HG03520 (cell line): Measurements from ENCODE around the gene UQCC5.

ENCODE experiments used
- ATAC-seq: cut with Tn5 transposase; IDR thresholded peaks from one replicate; pipeline ENCODE4 v1.9.1; 2021; ENCODE audit warnings: mild to moderate bottlenecking, moderate library complexity; ENCODE audit not compliant: unreplicated experiment

The UQCC5 gene

GRCh38 chr3:52503788-52504424, 32.5 kb upstream of the UQCC5 start:
- ATAC-seq, result no peak

- ATAC-seq, result no peak
These were observed 31.4 kb upstream of the UQCC5 start for GRCh38 chr3:52504977-52505376.

- ATAC-seq, result no peak
These were observed 30.0 kb upstream of the UQCC5 start for GRCh38 chr3:52506266-52506966.

GRCh38 chr3:52507359-52507758, 29.0 kb upstream of the UQCC5 start:
- no peak for ATAC-seq

GRCh38 chr3:52509753-52510328, 26.6 kb upstream of the UQCC5 start:
- no peak for ATAC-seq

GRCh38 chr3:52511509-52511908, 24.9 kb upstream of the UQCC5 start:
- ATAC-seq, result no peak

- no peak for ATAC-seq
These were observed 24.3 kb upstream of the UQCC5 start for GRCh38 chr3:52512105-52512504.

- no peak for ATAC-seq
These were observed 23.7 kb upstream of the UQCC5 start for GRCh38 chr3:52512727-52513126.

- no peak for ATAC-seq
These were observed 23.1 kb upstream of the UQCC5 start for GRCh38 chr3:52513281-52513680.

GRCh38 chr3:52514576-52514975, 21.8 kb upstream of the UQCC5 start:
- ATAC-seq, result no peak

- no peak for ATAC-seq
These were observed 21.2 kb upstream of the UQCC5 start for GRCh38 chr3:52515192-52515591.

GRCh38 chr3:52516509-52517195, 19.8 kb upstream of the UQCC5 start:
- no peak for ATAC-seq

- no peak for ATAC-seq
These were observed 18.3 kb upstream of the UQCC5 start for GRCh38 chr3:52517796-52518722.

- ATAC-seq, result no peak
These were observed 17.5 kb upstream of the UQCC5 start for GRCh38 chr3:52518723-52519444.

GRCh38 chr3:52519445-52520140, 16.8 kb upstream of the UQCC5 start:
- ATAC-seq, result no peak

- ATAC-seq, result no peak
These were observed 16.2 kb upstream of the UQCC5 start for GRCh38 chr3:52520141-52520667.

- no peak for ATAC-seq
These were observed 15.5 kb upstream of the UQCC5 start for GRCh38 chr3:52520716-52521487.

- no peak for ATAC-seq
These were observed 14.9 kb upstream of the UQCC5 start for GRCh38 chr3:52521488-52521824.
